IgD-negative memory B cell (primary cell): ENCODE results near the gene SMIM24. TPM values are rescaled to one million over a fixed set of nuclear protein-coding genes. Genes with fewer than 3 reads are reported as not detected.
A peak's percentile ranks its signal among the peaks of the same experiment; 100 is the strongest.
"Not testable (repeated sequence)": the region's sequence is repeated elsewhere in the genome, so short reads cannot be mapped to it uniquely, and the experiment has no call there.

Experiments
- H3K27ac Mint-ChIP-seq, 3 donors: one replicate each; pipeline ENCODE4 v1.8.0; 2020 to 2022; ENCODE audit warnings: mild to moderate bottlenecking in 3 of 3, mixed read lengths in 3 of 3, moderate library complexity in 1 of 3
- H3K27me3 Mint-ChIP-seq: one replicate; pipeline ENCODE4 v1.8.0; 2021; ENCODE audit warnings: mixed read lengths
- H3K36me3 Mint-ChIP-seq: one replicate; pipeline ENCODE4 v1.8.0; 2020; ENCODE audit warnings: mild to moderate bottlenecking, mixed read lengths
- H3K4me1 Mint-ChIP-seq, 3 donors: one replicate each; pipeline ENCODE4 v1.8.0; 2020 to 2022; ENCODE audit warnings: mixed read lengths in 3 of 3, mild to moderate bottlenecking in 1 of 3
- H3K4me3 Mint-ChIP-seq, 4 donors: one replicate each; pipeline ENCODE4 v1.8.0; 2020 to 2022; ENCODE audit warnings: mild to moderate bottlenecking in 4 of 4, mixed read lengths in 4 of 4, moderate library complexity in 3 of 4
- H3K9me3 Mint-ChIP-seq, 3 donors: one replicate each; pipeline ENCODE4 v1.8.0; 2020 to 2021; ENCODE audit warnings: mixed read lengths in 3 of 3, mild to moderate bottlenecking in 1 of 3
- polyA plus RNA-seq: library from polyadenylated mRNA; unstranded; fragments of 300-500 nt; fragmentation: Illumina TruSeq; gene quantifications from one replicate; pipeline ENCODE4 v1.2.3, GENCODE V29; 2021

The SMIM24 gene
- polyA plus RNA-seq, 1 donor from 2014 or later = not detected

DNA sequence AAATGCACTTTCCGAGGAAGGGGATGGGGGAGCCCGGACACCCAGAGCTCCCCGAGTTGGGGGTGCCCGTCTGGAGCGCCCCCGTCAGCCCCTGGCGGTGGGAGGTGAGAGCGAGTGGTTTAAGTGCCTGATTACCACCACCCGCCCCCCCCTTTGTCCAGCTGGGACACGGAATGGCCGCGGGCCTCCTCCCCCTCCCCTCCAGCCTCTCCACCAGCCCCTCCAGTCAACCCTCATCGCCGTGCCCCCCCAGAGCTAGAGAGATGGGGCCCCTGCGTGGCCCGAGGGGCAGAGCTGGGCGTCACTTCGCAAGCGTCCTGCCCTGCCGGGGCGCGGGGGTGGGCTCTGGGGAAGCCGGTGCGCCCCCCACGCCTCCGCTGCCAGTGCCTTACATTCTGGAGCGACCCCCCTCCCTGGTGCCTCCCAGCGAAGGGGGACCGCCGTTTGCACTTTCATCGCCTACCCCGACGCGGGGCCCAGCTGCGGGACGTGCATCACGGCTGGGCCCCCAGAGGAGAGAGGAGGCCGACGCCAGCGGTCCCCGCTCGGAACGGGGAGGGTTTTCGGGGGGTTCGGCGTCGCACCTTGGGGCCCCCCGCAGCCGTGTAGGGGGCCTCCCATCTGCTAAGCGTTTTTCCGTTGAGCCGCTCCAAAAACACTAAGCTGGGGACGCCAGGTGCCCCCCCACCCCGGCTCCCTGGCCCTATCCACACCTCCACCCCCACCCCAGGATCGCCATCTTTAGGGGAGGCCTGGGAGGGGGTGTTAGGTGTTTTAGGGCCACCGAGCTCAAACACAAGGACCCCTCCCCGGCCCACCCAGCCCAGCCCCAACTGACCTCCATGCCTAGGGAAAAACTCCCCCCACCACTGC, 16.4 kb downstream of the SMIM24 start:
- H3K4me1 Mint-ChIP-seq = no peaks in the 10 kb centered on the region
- peaks cover 2% of the 10 kb centered on the region for H3K36me3 Mint-ChIP-seq
- H3K9me3 Mint-ChIP-seq = peaks cover 0 to 1% (median 0%) of the 10 kb centered on the region in 3 donors
- no peak overlapping the region for H3K27ac Mint-ChIP-seq
- no peaks in the 10 kb centered on the region for H3K27me3 Mint-ChIP-seq
- no peak overlapping the region for H3K4me3 Mint-ChIP-seq

DNA sequence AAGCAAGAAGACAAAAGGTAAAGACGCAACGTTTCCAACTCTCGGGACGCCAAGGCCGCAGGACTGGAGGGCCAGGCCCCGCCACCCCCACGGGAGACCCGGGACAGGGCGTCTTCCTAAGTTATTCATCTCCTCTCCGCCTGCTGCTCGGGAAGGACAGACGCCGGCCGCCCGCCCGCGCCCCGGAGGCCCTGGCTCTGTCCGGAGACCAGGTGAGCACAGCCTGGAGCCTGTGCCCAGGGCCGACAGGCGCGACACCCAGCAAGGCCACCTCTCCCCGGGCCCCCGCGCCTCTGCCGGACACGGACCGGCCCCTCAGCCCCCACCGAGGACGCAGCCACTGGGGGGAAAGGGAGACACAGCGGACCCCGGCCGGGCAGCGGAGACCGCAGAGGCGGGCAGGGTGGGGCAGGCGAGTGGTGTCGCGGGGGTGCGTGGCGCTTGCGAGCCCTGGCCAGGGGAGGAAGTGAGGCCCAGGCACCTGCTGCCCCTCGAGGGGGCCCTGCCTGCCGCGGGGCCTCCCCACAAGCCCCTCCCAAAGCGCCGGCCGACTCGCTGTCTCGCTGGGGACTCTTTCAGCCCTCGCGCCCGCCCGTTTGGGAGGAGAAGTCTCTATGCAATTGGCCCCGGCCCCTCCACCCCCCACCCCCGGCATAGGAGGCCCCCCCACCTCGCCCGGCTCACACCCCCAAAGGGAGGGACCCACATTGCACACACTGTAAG, 17.2 kb downstream of the SMIM24 start:
- Mint-ChIP-seq H3K4me1 (no peaks in the 10 kb centered on the region), H3K27me3 (no peaks in the 10 kb centered on the region), H3K9me3 (peaks cover 0 to 1% (median 0%) of the 10 kb centered on the region in 3 donors), H3K4me3 (no peak overlapping the region), H3K36me3 (peaks cover 2% of the 10 kb centered on the region), H3K27ac (no peak overlapping the region)

DNA sequence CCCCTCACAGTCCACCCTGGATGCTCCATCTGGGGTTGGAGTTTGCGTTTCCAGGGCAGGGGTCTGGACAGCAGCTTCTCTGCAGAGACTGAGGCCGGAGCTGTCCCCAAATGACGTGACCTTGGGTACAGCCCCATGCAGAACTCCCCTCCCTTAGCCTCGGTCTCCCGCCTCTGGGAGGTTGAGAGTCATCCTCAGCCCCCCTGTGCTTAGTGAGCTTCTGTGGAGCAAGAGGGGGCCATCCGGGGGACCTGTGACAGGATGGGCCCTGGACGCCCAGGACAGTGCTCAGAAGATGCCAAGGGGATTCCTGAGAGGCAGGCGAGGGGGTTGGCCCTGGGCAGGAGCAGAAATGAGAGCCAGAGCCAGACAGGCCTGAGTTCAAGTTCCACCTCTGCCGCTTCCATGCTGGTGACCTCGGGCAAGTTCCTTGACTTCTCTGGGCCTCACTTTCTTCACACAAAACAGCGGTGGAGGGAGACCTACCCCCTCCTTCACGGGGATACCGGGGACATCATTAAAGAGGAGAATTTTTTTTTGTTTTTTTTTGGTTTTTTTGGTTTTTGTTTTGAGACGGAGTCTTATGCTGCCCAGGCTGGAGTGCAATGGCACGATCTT, 20.3 kb downstream of the SMIM24 start:
- Mint-ChIP-seq H3K4me1 (peaks cover 0 to 1% (median 0%) of the 10 kb centered on the region in 3 donors), H3K36me3 (peaks cover 2% of the 10 kb centered on the region), H3K27me3 (no peaks in the 10 kb centered on the region), H3K27ac (no peak overlapping the region), H3K9me3 (no peaks in the 10 kb centered on the region), H3K4me3 (no peak overlapping the region)

DNA sequence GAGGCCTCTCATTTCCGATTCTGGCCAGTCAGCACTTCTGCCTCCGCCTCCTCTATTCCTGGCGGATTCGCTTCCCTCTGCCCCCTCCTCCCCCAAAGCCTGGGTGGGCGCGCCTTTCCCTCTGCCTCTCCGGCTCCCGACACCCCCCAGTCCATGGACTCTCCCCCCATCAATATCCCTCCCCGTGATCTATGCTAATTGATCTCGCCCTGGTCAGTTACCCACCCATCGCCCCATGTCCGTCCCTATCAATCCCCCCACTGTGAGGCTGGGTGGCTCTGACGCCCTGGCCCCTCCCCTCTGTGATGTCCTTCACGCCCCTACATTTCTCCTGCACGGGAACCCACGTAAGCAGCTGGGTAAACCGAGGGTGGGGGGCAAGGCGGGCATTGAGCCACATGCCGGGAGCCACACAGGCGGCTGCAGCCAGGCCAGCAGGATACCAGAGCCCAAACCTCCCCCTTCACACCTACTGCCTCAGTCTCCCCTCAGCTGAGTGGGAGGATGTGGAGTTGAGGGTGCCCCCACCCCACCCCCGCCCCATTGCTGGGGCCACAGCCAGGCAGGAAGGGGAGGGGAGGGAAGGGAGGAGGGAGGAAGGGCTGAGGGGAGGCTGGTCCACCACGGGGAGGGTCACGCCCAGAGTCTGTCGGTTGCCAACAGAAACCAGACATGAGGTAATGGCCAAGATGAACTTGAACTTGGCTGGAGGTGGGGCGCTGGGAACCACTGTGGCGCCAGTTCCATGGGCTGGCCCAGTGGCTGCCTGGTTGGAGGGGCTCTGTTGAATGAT, 21.0 kb downstream of the SMIM24 start:
- no peak overlapping the region for H3K27ac Mint-ChIP-seq
- peak overlapping the region in 1 of 4 donors; percentile 60 for H3K4me3 Mint-ChIP-seq
- H3K27me3 Mint-ChIP-seq = no peaks in the 10 kb centered on the region
- H3K36me3 Mint-ChIP-seq = peaks cover 2% of the 10 kb centered on the region
- peaks cover 0 to 1% (median 0%) of the 10 kb centered on the region in 3 donors for H3K4me1 Mint-ChIP-seq
- H3K9me3 Mint-ChIP-seq = no peaks in the 10 kb centered on the region

DNA sequence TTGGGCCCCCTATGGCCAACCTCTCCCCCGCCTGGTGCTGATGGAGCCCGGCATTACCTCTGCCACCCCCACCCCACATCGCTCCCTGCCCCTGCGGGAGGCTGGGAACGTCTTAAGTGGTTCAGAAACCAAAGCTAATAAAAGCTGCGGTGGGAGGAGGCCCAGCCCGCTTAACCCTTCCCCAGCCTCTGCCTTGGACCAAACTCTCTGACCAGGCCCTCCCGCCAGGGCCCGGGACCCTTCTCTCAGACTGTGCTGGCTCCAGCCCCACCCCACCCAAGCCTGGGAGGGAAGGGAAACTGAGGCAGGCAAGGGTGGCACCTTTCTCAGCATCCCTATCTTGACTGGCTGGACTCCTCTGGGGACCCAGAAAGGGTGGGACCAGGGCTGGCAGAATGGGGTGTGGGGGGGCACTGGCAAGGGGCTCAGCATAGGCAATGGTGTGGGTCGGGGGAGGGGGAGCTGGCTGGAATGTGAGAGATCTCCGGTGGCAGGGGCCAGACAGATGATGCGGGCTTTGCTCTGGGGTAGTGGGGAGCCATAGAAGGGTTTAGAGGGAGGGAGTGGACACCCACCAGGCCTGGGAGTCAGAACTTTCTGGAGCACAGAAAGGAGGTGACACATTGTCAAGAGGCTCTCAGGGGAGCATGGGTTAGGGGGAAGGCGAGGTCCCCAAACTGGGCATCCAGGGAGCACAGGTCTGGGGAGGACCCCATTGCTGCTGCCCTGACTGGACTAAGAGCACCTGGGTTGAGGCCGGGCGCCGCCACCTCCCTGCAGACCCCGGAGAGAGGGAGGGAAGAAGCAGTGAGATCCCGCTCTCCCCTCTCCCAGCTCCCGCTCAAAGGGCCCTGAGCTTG, 21.9 kb downstream of the SMIM24 start:
- Mint-ChIP-seq H3K27ac (no peak overlapping the region), H3K4me3 (peak overlapping the region in 1 of 4 donors; percentile 60), H3K27me3 (no peaks in the 10 kb centered on the region), H3K36me3 (peaks cover 2% of the 10 kb centered on the region), H3K9me3 (no peaks in the 10 kb centered on the region), H3K4me1 (peaks cover 0 to 1% (median 0%) of the 10 kb centered on the region in 3 donors)

DNA sequence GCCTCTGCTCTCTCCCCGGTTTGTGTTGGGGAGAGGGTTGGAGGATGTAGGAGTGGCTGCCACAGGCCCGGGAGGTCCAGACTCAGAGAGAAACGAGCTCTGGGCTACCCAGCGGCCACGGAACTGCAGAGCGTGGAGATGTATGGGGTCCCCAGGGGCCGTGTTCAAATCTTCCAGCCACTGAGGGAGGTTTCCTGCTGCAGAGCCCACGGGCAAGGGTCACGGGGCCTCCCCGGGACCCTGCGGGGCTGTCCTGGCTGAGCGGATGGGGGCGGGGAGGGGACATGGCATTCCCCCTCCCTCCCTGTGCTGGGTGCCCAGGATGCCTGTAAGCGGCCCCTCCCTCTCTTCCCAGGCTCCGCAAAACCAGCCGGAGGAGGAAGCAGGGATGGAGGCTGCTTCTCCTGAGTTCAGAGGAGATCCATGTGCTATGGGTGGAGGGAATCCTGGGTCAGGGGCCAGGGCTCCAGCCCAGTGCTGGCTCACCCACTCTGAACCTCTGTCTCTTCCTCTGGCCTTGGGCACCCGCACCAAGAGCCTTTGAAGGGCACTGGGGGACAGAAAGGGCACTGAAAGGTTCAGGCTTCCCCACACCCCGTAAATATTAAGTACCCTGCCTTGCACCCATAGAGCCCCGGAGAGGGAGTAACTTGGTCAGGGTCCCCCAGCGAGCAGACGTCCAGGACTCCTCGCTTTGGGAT, 22.6 kb downstream of the SMIM24 start:
- H3K4me3 Mint-ChIP-seq = no peak overlapping the region
- peaks cover 0 to 1% (median 0%) of the 10 kb centered on the region in 3 donors for H3K4me1 Mint-ChIP-seq
- no peaks in the 10 kb centered on the region for H3K9me3 Mint-ChIP-seq
- H3K36me3 Mint-ChIP-seq = peaks cover 4% of the 10 kb centered on the region
- H3K27me3 Mint-ChIP-seq = no peaks in the 10 kb centered on the region
- H3K27ac Mint-ChIP-seq = no peak overlapping the region

DNA sequence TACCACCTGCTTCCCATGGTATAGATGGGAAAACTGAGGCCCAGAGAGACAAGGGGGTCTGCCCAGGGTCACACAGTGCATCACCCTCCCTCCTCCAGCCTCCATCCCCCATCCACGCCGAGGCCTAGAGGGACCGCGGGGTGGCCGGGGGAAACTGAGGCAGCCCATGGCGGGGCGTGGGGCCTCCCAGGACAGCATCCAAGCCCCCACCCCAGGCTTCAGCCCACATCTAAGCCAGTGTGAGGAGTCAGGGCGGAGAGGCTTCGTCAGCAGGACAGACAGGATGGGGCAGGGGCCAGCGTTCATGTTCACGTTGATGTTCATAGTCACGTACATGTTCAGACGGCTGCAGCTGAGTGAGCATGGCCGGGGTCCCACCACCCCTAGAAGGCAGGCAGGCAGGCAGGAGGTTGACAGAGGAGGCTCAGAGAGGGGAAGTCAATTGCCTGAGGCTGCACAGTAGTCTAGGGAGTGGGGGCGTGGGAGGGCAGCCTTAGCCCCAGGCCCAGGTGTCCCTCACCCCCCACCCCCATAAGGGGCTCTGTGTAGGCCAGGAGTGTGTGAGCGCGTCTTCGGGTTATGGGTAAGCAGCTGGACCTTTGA, 23.3 kb downstream of the SMIM24 start:
- Mint-ChIP-seq H3K27me3 (no peaks in the 10 kb centered on the region), H3K36me3 (peaks cover 2% of the 10 kb centered on the region), H3K4me3 (peak overlapping the region in 1 of 4 donors; percentile 65), H3K27ac (peak overlapping the region in 1 of 3 donors; percentile 59), H3K9me3 (no peaks in the 10 kb centered on the region), H3K4me1 (peaks cover 0 to 1% (median 0%) of the 10 kb centered on the region in 3 donors)

DNA sequence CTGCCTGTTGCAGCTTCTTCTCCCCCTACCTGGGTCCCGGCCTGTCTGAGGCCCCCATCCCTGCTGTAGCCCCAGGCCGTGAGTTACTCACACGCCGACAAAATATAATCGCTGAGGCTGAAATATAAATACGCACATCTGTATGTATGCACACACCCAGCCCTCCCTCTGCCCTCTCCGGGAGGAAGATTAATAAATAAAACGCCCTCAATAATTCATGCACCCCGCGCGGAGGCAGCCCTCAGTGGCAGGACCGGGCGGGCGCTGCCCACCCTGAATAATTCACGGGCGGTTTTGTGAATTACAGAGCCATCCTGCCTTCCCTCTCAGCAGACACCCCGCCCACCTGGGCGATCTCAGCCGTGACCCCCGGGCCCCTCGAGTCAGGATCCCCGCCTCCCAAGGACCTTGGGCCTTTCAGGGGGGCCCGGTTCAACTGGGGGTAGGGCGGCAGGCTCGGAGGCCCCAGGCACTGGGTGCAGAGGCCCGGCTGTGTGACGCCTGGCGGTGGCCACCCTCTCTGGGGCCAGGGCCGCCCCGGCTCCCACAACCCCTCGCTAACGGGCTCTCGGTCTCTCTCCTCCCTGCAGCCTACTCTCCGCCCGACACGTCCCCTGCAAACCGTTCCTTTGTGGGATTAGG, 24.2 kb downstream of the SMIM24 start:
- Mint-ChIP-seq H3K36me3 (peaks cover 2% of the 10 kb centered on the region), H3K4me1 (peaks cover 0 to 1% (median 0%) of the 10 kb centered on the region in 3 donors), H3K9me3 (no peaks in the 10 kb centered on the region), H3K27me3 (no peaks in the 10 kb centered on the region), H3K27ac (no peak overlapping the region), H3K4me3 (no peak overlapping the region)

DNA sequence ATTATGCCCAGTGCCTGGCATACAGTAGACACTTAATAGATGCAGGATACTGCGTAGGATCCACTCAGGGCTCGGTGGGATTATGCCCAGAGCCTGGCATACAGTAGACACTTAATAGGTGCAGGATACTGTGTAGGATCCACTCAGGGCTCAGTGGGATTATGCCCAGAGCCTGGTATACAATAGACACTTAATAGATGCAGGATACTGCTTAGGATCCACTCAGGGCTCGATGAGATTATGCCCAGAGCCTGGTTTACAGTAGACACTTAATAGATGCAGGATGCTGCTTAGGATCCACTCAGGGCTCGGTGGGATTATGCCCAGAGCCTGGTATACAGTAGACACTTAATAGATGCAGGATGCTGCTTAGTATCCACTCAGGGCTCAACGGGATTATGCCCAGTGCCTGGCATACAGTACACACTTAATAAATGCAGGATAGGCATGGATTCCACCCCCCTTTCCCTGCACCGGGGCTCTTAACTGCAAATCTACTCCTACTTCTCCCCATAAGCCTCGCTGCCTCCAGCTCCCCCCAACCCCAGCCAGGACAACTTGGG, 24.9 kb downstream of the SMIM24 start:
- H3K36me3 Mint-ChIP-seq = peaks cover 4% of the 10 kb centered on the region
- no peaks in the 10 kb centered on the region for H3K27me3 Mint-ChIP-seq
- peak overlapping the region in 1 of 4 donors; percentile 51 for H3K4me3 Mint-ChIP-seq
- no peak overlapping the region for H3K27ac Mint-ChIP-seq
- peaks cover 0 to 1% (median 0%) of the 10 kb centered on the region in 3 donors for H3K4me1 Mint-ChIP-seq
- H3K9me3 Mint-ChIP-seq = no peaks in the 10 kb centered on the region

DNA sequence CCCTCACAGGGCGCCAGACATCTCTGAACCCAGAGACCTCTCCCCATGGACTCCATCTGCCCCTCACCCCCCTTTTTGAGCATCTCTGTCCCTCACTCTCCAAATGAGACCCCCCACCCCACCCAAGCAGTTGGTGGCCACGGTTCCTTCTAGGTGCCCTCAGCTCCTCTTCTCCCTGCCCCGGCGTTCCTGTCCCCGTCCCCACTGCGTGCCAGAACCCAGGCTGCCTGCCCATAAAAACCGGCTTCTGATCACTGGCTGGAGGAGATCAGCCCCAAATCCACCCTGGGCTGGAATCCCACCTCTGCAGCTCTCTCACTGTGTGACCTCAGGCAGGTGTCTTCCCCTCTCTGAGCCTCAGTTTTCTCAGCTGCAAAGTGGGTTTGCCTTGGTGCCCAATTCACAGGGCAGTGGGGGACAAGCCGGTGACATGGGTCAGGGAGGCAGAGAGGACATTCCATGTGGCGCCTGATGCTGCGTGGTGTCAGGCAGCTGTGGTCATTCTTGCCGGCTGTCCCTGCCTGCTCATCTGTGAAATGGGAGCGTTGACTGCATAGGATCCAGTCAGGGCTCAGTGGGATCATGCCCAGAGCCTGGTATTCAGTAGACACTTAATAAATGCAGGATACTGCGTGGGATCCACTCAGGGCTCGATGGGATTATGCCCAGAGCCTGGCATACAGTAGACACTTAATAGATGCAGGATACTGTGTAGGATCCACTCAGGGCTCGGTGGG, 25.5 kb downstream of the SMIM24 start:
- no peak overlapping the region for H3K4me3 Mint-ChIP-seq
- H3K27me3 Mint-ChIP-seq = no peaks in the 10 kb centered on the region
- no peak overlapping the region for H3K27ac Mint-ChIP-seq
- H3K9me3 Mint-ChIP-seq = no peaks in the 10 kb centered on the region
- peaks cover 0 to 1% (median 0%) of the 10 kb centered on the region in 3 donors for H3K4me1 Mint-ChIP-seq
- H3K36me3 Mint-ChIP-seq = peaks cover 4% of the 10 kb centered on the region

DNA sequence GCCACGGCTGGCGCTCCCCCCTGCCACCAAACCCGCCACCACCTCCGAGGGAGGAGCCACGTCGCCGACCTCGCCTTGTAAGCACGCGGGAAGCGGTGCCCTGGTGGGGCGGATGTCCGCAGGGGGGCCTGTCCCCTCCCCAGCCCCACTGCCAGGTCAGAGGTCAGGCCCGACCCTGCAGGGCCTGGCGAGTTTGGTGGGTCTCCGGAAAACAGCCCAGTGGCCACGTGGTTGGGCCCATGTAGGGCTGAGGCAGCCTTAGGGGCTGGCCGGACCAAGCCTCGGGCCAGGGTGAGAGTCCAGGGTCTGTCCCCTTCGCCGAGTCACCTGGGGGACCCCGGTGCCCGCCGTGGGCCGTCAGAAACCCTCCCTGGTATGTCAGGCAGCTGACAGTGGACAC, 26.5 kb downstream of the SMIM24 start:
- Mint-ChIP-seq H3K36me3 (peaks cover 4% of the 10 kb centered on the region), H3K27ac (no peak overlapping the region), H3K4me1 (peaks cover 0 to 1% (median 0%) of the 10 kb centered on the region in 3 donors), H3K9me3 (no peaks in the 10 kb centered on the region), H3K4me3 (no peak overlapping the region), H3K27me3 (no peaks in the 10 kb centered on the region)

DNA sequence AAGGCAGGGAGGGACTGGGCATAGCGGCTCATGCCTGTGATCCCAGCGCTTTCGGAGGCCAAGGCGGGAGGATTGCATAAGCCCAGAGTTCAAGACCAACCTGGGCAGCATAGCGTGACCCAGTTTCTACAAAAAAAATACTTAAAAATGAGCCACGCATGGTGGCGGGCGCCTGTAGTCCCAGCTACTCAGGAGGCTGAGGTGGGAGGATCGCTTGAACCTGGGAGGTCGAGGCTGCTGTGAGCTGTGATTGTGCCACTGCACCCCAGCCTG, 27.4 kb downstream of the SMIM24 start:
- not testable (repeated sequence) for H3K27ac Mint-ChIP-seq, H3K9me3 Mint-ChIP-seq, H3K4me1 Mint-ChIP-seq, H3K36me3 Mint-ChIP-seq, H3K27me3 Mint-ChIP-seq, H3K4me3 Mint-ChIP-seq
